ENCODE data around the gene PCGF3.
"Not testable (repeated sequence)": the region's sequence is repeated elsewhere in the genome, so short reads cannot be mapped to it uniquely, and the experiment has no call there.

The PCGF3 gene

DNA sequence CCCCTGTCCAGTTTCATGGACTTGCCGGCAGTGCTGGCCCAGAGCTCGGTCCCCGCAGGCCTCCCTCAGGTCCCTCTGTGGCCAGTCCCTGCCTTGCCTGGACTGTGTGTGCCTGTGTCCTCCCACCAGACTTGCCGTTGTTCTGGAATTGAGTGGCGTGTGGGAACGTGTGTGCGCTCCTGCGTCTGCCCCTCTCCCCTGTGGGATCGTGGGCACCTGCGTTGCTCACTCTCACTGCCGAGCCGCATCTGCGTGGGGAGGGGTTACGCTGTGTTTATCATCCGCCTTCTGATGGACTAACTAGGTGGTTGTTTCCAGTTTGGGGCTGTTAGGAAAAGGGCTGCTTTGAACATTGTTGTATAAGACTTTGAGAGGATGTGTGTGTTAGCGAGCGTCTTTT is 21.2 kb downstream of the PCGF3 start:
- no peak for DNase-seq

DNA sequence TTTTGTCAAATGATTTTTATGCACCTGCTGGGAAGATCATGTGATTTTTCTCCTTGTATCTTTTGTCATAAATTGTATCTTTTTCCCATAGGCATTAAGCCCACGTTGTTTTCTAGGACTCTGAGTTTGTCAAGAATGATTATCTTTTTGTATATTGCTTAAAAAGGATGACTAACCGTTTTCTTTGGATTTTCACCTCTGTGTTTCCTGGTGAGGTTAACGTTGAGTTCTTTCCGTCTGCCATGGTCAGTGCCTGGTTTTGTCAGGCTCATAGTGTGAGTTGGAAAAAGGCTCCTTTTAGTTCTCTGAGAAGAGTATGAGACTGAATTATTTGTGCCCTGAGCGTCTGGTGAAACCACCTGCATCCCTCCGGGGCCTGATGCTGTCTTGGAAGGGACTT is 21.9 kb downstream of the PCGF3 start:
- no peak for DNase-seq

DNA sequence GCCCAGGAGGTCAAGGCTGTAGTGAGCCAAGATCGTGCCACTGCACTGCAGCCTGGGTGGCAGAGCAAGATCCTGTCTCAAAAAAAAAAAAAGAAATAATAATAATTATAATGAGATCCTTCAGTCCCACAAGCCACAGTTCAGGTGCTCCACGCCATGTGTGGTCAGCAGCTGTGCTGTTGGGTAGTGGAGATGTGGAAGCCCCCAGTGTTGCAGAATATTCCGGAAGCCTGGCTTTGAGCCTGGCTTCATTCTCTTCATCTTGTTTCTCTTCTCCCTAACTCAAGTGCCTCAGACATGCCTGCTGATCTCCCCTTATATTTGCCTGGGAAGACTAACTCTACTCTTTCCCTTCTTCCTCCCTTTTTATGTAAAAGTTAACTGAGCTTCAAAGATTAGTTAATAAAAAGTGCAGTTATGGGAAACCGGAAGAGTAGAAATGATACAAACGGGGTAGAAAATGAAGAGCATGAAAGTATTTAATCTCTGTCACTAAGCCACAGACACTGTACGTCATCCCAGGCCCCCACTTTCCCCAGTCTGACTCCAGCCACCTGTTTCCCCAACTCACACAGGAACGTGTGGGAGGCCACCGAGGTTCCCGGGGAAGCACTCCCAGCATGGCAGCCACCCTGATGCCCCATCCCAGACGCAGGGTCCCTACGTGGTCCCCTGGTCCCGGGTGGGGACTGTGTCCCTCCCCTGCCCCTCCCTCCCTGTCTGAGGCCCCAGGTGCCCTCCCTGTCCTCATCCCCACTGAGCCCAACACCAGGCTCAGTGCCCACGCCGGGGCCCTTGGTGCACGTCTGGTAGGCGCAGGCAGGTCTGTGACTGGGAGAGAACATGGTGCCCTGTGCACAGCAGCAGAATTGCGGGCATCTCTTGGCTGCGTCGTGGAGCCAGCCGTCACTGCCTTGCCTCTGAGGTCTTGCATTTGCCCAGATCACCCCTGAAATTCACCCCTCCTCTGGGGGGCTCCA is 24.0 kb downstream of the PCGF3 start:
- DNase-seq, result no peak

DNA sequence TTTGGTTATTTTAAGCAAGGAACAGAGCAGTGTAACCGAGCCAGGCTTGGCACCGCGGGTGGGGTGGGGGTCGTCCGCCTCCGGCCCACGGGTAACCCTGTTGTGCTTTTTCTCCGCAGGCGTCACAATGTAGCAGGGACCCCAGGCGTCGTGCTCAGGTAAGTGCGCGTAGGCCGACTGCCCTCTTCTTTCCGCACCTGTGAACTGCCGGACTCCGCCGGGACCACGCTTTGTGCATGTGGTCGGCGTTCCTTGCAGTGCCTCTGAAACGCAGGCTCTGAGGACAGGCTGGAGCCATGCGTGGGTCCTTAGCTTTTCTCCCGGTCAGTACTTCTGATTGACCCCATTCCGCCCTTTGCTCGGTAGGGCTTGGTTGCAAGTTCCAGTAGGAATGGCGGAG is 24.9 kb downstream of the PCGF3 start:
- DNase-seq, result no peak

DNA sequence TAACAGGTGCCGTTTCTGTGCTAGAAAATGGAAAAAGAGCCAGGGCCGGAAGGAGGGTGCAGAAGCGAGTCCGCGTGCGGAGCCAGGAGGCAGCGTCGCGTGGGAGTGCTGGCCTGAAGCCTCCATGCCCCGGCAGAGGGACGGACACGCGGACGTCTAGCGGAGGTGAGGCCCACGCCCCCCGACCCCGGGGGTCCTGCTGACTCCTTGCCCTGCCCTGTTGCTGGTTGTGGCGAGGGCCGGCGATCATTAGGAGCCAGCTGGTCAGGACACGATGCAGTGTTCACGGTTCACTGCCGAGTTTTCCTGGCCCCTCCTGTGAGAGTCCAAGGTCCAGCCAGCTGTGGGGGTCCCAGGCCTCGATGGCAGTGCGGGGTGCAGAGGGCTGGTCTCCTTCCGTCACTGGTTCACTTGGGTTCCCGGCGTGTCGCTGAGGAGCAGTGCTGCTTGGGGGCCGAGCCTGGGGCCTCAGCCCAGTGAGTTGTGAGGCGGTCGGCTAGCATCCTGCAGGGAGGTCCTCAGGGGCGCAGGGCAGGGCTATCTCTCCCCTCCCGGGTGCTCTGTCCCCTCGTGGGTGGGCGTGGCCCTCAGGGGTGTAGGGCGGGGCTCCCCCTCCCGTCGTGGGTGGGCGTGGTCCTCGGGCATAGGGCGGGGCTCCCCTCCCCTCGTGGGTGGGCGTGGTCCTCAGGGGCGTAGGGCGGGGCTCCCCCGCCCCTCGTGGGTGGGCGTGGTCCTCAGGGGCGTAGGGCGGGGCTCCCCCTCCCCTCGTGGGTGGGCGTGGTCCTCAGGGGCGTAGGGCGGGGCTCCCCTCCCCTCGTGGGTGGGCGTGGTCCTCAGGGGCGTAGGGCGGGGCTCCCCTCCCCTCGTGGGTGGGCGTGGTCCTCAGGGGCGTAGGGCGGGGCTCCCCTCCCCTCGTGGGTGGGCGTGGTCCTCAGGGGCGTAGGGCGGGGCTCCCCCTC is 25.6 kb downstream of the PCGF3 start:
- not testable (repeated sequence) for DNase-seq

DNA sequence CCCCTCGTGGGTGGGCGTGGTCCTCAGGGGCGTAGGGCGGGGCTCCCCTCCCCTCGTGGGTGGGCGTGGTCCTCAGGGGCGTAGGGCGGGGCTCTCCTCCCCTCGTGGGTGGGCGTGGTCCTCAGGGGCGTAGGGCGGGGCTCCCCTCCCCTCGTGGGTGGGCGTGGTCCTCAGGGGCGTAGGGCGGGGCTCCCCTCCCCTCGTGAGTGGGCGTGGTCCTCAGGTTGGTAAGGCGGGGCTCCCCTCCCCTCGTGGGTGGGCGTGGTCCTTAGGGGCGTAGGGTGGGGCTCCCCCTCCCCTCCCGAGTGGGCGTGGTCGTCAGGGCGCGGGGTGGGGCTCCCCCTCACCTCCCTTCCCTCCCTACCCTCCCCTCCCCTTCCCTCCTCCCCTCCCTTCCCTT is 26.3 kb downstream of the PCGF3 start:
- DNase-seq, result not testable (repeated sequence)

DNA sequence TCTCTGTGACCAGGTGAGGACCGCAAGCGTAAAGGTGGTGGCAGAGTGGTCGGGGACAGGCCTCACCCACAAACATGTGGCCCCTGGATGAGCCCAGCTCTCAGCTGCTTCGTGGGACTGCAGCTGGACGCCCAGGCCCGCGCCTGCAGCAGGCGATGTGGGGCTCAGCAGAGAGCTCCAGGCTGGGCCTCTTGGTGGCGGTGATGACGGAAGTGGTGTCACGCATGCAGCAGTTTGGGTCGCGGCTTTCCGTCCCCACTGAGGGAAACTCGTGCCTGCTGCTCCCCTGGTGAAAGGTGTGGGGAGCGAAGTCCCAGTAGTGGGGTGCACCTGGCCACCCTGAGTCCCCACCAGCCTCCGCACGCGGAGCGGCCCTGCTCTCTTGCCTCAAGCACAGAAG is 26.9 kb downstream of the PCGF3 start:
- DNase-seq, result no peak

DNA sequence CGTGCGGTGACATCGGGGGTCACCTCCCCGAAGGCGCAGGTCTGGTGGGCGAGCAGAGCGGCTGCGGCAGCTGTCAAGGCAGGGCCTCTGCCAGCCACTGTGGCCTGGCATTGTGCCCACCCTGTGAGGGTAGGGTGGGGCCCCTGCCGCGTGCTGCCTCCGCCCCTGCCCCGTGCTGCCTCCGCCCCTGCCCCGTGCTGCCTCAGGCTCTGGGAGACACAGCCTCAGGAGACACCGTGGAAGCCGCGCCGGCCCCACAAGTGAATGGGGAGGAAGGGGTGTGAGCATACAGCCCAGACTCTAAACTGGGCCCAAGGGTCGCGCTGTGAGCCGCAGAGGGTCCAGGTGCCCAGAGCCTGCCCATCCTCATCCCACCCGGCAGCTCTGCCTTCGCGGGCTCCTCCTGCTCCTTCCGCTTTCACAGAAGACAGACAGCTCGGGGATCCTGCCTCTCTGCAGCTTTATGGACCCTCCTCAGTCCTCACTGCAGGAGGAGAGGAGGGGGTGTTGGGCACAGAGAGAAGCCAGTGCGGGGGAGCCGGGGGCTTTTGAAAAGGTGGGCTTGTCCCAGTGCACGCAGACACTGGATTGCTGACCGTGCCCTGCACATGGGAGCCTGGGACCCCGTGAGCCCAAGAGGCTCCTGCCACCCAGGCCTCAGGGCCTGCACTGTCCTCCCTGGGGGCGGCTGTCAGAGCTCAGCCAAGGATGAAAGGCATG is 27.4 kb downstream of the PCGF3 start:
- no peak for DNase-seq

DNA sequence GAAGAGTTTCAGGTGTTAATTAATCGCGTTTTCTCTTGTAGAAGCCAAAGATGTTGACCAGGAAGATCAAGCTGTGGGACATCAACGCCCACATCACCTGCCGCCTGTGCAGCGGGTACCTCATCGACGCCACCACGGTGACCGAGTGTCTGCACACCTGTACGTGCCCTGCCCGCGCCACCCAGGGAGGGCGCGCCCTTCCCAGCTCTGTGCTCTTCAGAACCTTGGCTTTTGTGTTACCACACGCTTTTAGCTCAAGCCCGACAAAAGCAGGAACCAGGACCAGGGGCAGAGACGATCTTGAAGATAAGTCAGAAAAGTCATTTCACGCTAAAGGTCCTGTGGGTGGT is 28.0 kb downstream of the PCGF3 start:
- no peak for DNase-seq

DNA sequence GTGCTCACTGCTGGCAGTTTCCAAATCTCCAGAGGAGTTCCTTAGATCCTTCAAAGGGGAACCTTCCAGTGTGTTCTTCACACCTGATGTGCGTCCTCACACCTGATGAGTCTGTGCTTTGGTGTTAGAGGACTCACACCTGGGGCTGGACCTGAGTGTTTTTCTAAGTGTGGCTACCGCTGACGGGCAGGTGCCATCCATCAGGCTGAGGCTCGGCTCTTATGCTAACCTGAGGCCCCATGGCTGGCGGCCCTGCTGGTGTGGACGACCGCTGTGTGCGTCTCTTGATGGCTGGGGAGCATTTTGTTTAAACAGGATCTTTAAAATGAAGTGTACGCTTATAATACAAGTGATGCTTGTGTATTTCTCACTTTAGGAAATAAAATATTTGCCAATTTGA is 28.4 kb downstream of the PCGF3 start:
- no peak for DNase-seq

DNA sequence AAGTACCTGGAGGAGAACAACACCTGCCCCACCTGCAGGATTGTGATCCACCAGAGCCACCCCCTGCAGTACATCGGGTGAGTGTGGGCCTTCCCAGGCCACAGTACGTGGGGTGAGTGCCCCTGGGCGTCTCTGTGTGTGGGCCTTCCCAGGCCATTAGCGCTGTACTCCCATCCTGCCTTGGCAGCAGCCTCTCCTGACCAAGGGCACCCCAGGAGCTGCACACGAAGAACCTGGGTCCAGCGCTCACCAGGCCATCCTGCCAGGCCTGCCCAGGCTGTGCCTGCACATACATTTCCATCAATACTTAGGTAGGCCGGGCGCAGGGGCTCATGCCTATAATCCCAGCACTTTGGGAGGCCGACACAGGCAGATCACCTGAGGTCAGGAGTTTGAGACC is 29.3 kb downstream of the PCGF3 start:
- no peak for DNase-seq

DNA sequence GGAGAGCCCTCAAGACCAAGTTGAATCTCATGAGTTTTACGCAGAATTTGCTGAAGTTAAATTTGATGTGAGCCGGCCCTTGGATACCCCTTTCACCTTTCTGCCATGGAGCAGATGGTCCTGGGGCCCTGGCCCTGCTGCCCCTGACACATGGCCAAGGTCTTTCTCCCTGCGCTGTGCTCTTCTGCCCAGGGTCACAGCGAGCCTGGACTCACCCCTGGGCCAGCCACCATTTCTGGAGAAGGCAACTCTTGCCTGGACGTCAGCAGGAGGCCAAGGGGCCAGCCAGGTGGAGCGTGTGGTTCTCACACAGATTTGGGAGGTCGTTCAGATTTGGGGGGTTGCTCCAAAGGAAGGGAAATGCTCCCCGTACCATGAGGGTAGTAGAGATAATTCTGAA is 30.0 kb downstream of the PCGF3 start:
- no peak for DNase-seq

DNA sequence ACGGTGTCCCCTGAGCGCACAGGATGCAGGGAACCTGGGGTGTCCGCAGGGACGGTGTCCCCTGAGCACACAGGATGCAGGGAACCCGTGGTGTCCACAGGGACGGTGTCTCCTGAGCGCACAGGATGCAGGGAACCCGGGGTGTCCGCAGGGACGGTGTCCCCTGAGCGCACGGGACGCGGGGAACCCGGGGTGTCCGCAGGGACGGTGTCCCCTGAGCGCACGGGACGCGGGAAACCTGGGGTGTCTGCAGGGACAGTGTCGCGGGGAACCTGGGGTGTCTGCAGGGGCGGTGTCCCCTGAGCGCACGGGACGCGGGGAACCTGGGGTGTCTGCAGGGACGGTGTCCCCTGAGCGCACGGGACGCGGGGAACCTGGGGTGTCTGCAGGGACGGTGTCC is 30.9 kb downstream of the PCGF3 start:
- DNase-seq, result not testable (repeated sequence)

DNA sequence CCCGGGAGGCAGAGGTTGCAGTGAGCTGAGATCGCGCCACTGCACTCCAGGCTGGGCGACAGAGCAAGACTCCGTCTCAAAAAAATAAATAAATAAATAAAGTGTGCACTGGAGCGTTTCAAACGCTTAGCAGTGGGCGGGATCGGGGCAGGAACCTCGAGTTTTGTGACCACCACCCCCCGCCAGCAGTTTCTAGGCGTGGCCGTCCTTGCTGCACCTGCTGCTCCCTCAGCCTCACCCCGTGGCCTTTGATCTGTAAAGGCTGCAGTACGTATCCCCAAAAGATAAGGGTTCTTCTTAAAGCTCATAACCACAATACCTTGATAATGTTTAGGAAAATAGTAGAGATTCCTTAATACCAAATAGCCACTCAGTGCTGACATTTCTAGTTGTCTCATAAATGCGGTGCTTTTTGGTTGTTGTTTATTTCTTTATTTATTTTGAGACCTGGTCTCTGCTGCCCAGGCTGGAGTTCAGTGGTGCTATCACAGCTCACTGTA is 33.2 kb downstream of the PCGF3 start:
- DNase-seq, result no peak

DNA sequence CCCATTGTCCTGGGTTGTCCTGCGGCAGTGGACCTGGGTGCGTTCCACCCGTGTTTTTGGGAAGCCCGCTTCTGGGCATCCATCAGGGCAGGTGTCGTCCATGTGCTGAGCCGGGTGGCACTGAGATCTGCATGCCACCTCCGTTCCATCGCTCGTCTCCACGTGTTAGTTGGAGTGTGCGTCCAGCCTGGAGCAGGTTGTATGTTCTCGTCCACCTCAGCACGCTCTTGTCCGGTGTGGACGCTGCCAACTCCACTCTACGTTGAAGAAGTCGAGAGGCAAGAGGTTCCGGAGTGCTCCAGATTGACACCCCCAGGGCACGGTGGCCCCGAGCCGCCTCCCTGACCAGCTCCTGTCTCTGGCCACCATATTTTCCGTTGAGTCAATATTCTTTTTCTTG is 33.9 kb downstream of the PCGF3 start:
- DNase-seq, result no peak

DNA sequence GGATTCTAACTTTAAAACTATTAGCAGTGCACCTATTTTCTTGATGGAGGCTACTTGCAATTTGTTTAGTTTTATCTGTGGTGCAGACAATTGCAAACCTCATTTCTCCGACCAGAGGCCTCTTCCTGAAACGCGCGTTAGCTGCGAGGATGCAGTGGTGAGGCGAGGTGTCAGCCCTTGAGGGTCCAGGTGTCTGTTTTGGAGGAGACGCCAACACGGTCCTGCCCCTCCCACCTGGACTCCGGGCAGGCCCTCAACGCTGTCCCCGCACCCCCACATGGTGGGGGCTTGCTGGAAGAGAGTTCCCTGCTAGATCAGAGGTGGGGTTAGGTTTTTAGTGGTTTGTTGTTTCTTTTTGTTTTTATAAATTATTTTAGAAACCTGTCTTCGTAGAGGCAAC is 34.4 kb downstream of the PCGF3 start:
- no peak for DNase-seq

DNA sequence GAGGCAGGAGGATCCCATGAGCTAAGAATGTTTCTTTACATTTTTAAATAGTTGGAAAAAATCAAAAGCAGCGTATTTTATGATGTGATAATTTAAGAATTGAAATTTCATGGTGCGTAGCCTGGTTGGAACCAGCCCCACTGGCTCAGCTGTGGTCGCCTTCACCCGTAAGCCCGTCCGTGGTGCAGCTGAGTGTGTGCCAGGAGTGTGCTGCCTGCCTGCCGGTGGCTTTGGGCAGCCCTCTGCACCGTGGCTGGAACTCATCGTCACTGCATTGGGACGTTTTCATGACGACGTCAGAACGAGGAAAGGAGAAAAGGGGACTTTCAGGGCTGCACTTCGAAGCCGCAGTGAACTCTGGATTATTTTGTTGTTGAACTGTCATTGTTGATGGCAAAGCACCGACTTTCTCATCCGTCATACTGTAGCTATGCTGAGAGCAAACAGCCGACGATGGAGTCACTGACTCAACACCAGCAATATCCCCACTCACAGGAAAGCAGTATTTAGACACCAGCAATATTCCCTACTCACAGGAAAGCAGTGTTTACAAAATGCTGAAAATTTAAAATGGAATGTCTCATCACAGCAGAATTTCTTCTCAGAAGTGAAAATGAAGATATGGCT is 35.1 kb downstream of the PCGF3 start:
- no peak for DNase-seq

DNA sequence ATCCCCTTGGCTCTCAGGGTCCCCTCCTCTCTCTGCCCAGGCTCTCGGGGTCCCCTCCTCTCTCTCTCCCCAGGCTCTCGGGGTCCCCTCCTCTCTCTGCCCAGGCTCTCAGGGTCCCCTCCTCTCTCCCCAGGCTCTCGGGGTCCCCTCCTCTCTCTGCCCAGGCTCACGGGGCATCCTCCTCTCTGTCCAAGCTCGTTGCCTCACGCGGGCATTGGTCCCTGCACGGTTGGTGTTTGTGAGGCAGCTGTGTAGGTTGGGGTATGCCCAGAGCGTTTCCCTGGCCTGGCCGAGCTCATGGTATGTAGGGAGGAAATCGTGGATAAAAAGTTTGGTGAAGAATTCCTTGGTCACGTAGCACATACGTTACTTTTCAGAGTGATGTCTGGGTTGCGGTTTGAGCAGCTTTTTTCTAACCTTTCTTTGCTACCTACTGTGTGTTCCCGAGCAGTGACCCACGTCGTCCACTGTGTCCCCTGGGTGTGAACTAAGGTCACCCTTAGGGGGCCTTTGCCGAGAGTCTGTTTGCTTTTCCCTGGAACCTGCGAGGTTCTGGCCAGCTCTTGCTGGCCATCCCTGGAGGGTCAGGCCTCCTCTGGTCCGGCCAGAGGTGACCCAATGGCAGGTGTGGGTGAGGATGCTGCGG is 36.6 kb downstream of the PCGF3 start:
- DNase-seq, result no peak

DNA sequence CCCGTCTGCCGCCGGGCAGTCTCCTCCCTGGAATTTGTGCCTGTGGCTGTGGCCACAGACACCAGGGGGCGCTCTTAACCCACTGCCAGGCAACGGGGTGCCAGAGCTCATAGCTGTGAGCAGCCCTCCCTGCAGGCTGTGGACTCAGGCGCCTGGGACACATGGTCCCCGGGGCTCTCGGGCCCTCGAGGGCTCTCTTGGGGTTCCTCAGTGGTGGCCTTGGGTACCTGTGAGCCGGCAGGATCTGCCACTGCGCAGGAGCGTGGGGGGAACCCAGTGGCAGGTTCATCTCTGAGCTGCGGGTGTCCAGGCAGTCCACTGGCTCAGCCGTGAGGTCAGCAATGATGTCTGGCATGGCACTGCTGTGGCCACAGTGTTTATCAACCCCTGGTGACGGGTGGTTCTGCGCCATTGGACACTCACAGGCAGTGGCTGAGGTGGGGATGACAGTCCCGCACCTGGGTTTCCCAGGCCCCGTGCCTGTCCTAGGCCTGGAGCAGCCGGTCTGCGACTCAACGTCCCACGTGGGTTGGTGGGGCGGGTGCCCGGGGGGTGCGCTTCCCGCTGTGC is 37.2 kb downstream of the PCGF3 start:
- peak; percentile 66 to 81 for DNase-seq

DNA sequence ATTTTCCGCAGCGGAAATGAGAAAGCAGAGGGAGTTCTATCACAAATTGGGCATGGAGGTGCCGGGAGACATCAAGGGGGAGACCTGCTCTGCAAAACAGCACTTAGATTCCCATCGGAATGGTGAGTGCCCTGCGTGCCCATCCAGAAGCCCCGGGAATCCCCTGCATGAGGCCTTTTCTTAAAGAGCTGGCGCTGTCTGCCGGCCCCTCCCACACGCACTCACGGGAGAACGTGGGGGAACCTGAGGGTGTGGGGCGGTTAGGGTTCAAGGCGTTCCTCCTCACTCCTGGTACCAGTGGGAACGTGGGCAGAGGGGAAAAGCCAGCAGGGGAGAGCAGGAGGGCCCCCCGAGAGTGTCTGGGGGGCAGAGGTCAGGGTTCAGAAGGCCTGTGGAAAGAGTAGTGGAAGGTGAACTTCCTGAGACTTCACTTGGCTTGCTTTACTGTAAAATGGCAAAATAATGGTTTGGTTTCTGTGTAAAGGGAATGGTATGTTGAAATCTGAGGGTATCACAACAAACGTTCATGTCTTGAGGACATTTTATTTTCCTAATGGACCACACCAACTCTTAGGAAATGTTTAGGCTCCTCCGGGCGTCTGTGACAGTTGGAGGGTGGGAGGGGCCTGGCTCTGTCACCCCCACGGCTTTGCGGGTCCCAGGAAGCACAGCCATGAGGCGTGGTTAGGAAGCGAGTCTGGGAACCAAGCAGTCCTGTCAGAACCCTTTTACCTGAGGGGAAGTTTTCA is 38.0 kb downstream of the PCGF3 start:
- no peak for DNase-seq
